ENCODE data around the gene ZCCHC9. TPM values are rescaled to one million over a fixed set of nuclear protein-coding genes. Genes with fewer than 3 reads are reported as not detected.

The ZCCHC9 gene
- total RNA-seq, 1 experiment from 2014 or later, result 16.5 TPM

- Histone ChIP-seq H3K27ac (ENCODE audit: low read depth, low read length, poor library complexity, severe bottlenecking) (peak overlapping the region; percentile 91), H3K4me1 (ENCODE audit: insufficient read depth, low read length, poor library complexity, severe bottlenecking) (peaks cover 36% of the 10 kb centered on the region), H3K9me3 (ENCODE audit: low read depth, low read length, poor library complexity, severe bottlenecking) (no peaks in the 10 kb centered on the region), H3K4me3 (ENCODE audit: low read depth, low read length, poor library complexity, severe bottlenecking) (peak overlapping the region; percentile 87), H3K27me3 (replicated peaks; ENCODE audit: insufficient read depth, low read depth, low read length, poor library complexity) (no peaks in the 10 kb centered on the region), H3K36me3 (ENCODE audit: insufficient read depth, low read length, poor library complexity, severe bottlenecking) (no peaks in the 10 kb centered on the region)
- TF ChIP-seq CTCF (conservative IDR thresholded peaks at IDR 0.05; ENCODE audit: low read depth, low read length), result no peak
- TF ChIP-seq EZH2 (IDR thresholded peaks at IDR 0.05; ENCODE audit: borderline replicate concordance, low read depth, low read length, poor library complexity, severe bottlenecking), result no peak
- DNase-seq (ENCODE audit: low spot score), result no peak
- CTCF ChIA-PET, result no interaction called here
- POLR2A ChIA-PET (ENCODE audit: low non-redundant PET), result no interaction called here
- intact Hi-C loops (cut with micrococcal nuclease; ENCODE audit: unreplicated experiment), result loop anchor here (5.0 kb wide), 1 partner anchor 866 kb away; no protein-coding TSS in a partner anchor
- TSS peak; percentile 82 for BruUV-seq (replicated peaks)
Measured at GRCh38 chr5:81300921-81301270, 491 bp upstream of the ZCCHC9 start.

- Histone ChIP-seq H3K27me3 (replicated peaks; ENCODE audit: insufficient read depth, low read depth, low read length, poor library complexity) (no peaks in the 10 kb centered on the region), H3K27ac (ENCODE audit: low read depth, low read length, poor library complexity, severe bottlenecking) (peak overlapping the region; percentile 91), H3K4me1 (ENCODE audit: insufficient read depth, low read length, poor library complexity, severe bottlenecking) (peaks cover 30% of the 10 kb centered on the region), H3K36me3 (ENCODE audit: insufficient read depth, low read length, poor library complexity, severe bottlenecking) (no peaks in the 10 kb centered on the region), H3K9me3 (ENCODE audit: low read depth, low read length, poor library complexity, severe bottlenecking) (no peaks in the 10 kb centered on the region), H3K4me3 (ENCODE audit: low read depth, low read length, poor library complexity, severe bottlenecking) (peak overlapping the region; percentile 87)
- ChIA-PET CTCF (no interaction called here), POLR2A (ENCODE audit: low non-redundant PET) (no interaction called here)
- no TSS peak for BruUV-seq (replicated peaks)
- no peak for DNase-seq (ENCODE audit: low spot score)
- intact Hi-C loops (cut with micrococcal nuclease; ENCODE audit: unreplicated experiment), result loop anchor here (5.0 kb wide), 1 partner anchor 865 kb away; no protein-coding TSS in a partner anchor
- TF ChIP-seq EZH2 (IDR thresholded peaks at IDR 0.05; ENCODE audit: borderline replicate concordance, low read depth, low read length, poor library complexity, severe bottlenecking), result no peak
- no peak for TF ChIP-seq CTCF (conservative IDR thresholded peaks at IDR 0.05; ENCODE audit: low read depth, low read length)
Measured at GRCh38 chr5:81302596-81302995, 1.2 kb downstream of the ZCCHC9 start.

- Histone ChIP-seq H3K4me3 (ENCODE audit: low read depth, low read length, poor library complexity, severe bottlenecking) (no peak overlapping the region), H3K9me3 (ENCODE audit: low read depth, low read length, poor library complexity, severe bottlenecking) (no peaks in the 10 kb centered on the region), H3K36me3 (ENCODE audit: insufficient read depth, low read length, poor library complexity, severe bottlenecking) (no peaks in the 10 kb centered on the region), H3K27ac (ENCODE audit: low read depth, low read length, poor library complexity, severe bottlenecking) (no peak overlapping the region), H3K27me3 (replicated peaks; ENCODE audit: insufficient read depth, low read depth, low read length, poor library complexity) (no peaks in the 10 kb centered on the region), H3K4me1 (ENCODE audit: insufficient read depth, low read length, poor library complexity, severe bottlenecking) (peaks cover 22% of the 10 kb centered on the region)
- TF ChIP-seq CTCF (conservative IDR thresholded peaks at IDR 0.05; ENCODE audit: low read depth, low read length) (no peak), EZH2 (IDR thresholded peaks at IDR 0.05; ENCODE audit: borderline replicate concordance, low read depth, low read length, poor library complexity, severe bottlenecking) (no peak)
- ChIA-PET CTCF (no interaction called here), POLR2A (ENCODE audit: low non-redundant PET) (no interaction called here)
- BruUV-seq (replicated peaks), result no TSS peak
- DNase-seq (ENCODE audit: low spot score), result no peak
- intact Hi-C loops (cut with micrococcal nuclease; ENCODE audit: unreplicated experiment), result loop anchor here (5.0 kb wide), 1 partner anchor 864 kb away; no protein-coding TSS in a partner anchor
Measured at GRCh38 chr5:81303563-81303962, 2.2 kb downstream of the ZCCHC9 start.
